GM11168 (cell line): ENCODE results near the gene GAB2.

Experiments used
- in situ Hi-C: fragments of 300-500 bp; cut with MboI; formaldehyde crosslinking; loops from one replicate; pipeline ENCODE4 v1.12.0; 2022; ENCODE audit warnings: low sequenced_read_pairs; ENCODE audit not compliant: unreplicated experiment

The GAB2 gene

GRCh38 chr11:78327945-78328344 lies 89.7 kb downstream of the GAB2 start:
- in situ Hi-C loops = no loop called here

DNA sequence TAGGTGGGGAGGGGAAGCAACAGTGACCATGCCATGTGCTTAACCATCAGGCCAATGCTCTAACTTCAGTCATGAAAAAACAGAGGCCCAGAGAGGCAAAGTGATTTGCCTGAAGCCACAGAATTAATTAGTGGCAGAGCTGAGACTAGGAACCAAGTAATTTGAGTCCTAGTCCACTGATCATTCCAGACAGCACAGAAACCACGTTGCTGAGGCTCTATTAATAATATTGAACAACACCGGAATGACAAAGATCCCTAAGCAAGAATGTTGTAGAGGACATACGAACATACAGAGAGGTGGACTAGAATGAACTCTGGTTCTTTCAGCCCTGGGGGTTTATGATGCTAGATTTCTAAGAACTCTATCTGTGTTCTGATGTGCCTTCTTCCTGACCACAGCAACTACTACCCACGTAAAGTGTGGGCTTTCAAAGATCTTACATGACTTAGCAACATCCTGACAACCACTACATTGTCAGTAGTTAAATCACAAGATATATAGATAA lies 92.3 kb downstream of the GAB2 start:
- in situ Hi-C loops = no loop called here

- in situ Hi-C loops = no loop called here
These were observed 94.3 kb downstream of the GAB2 start for GRCh38 chr11:78323363-78323762.

GRCh38 chr11:78319453-78319955 lies 98.1 kb downstream of the GAB2 start:
- in situ Hi-C loops = no loop called here

GRCh38 chr11:78318321-78319114 lies 99.1 kb downstream of the GAB2 start:
- in situ Hi-C loops = no loop called here

- in situ Hi-C loops = no loop called here
These were observed 101.9 kb downstream of the GAB2 start for GRCh38 chr11:78315724-78316123.

DNA sequence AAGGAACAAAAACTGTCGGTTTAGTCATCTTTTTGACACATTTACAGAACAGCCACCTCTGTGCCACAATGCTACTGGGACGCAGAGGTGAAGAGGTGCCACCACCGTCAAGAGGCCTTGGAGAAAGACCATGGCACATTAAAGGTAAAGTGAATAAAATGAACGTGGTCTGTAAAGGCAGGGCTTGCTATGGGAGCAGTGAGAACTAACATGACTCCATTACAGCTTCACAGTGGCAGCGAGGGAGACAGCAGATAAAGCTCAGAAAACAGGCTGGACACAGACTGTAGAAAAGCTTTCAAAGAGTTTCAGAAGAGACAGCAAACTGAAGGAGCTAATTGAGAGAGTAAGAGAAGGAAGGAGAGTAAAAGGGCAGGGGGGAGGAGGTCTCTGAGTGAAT lies 102.9 kb downstream of the GAB2 start:
- in situ Hi-C loops = no loop called here

DNA sequence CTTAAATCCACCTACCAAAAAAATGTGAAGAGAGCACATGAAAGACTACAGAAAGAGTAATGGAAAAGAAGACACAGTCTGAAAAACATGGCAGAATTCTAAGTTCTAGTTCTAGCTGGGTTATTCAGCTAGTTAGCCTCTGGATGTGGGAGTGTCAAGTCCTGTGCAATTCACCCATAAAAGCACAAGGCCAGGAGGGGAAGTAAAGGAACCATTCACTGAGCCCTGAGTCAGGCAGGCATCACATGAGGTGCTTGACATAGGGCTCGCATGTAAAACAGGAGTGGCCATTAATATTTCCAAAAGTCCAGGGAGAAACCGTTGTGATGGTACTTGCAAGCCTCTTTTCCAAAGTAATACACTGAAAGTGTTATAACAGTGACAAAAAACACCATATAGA lies 103.7 kb downstream of the GAB2 start:
- in situ Hi-C loops = no loop called here

DNA sequence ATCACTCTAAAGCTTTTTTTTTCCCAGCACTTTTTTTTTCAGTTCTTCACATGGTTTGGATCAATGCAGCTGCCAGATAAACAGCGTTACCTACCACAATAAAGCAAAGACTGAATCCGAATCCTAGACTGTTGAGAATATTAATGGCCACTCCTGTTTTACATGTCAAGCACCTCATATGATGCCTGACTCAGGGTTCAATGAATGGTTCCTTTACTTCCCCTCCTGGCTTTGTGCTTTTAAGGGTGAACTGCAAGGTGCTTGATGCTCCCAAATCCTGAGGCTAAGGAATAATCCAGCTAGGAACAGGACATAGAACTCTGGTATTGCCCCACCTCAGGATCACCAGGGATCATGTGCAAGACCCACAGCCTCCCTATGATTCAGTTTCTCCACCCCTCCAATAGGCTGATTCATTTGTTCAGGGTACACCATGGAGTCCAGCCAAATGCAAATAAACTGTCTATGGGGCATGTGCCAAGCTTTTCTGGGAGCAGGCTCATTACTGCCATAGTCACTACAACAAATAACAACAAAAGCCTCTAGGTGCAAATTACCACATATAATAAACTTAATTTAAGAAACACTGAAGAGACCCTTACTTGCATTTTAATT lies 104.3 kb downstream of the GAB2 start:
- in situ Hi-C loops = no loop called here

- in situ Hi-C loops = no loop called here
These were observed 104.9 kb downstream of the GAB2 start for GRCh38 chr11:78312712-78313111.

- in situ Hi-C loops = no loop called here
These were observed 105.8 kb downstream of the GAB2 start for GRCh38 chr11:78311702-78312371.

GRCh38 chr11:78310500-78310909 lies 107.1 kb downstream of the GAB2 start:
- in situ Hi-C loops = no loop called here

GRCh38 chr11:78304201-78304600 lies 113.4 kb downstream of the GAB2 start:
- in situ Hi-C loops = no loop called here

- in situ Hi-C loops = no loop called here
These were observed 117.3 kb downstream of the GAB2 start for GRCh38 chr11:78300108-78300839.

GRCh38 chr11:78299000-78299710 lies 118.5 kb downstream of the GAB2 start:
- in situ Hi-C loops = no loop called here

- in situ Hi-C loops = no loop called here
These were observed 119.3 kb downstream of the GAB2 start for GRCh38 chr11:78298291-78298771.

- in situ Hi-C loops = no loop called here
These were observed 121.4 kb downstream of the GAB2 start for GRCh38 chr11:78295991-78296930.

- in situ Hi-C loops = no loop called here
These were observed 122.3 kb downstream of the GAB2 start for GRCh38 chr11:78295347-78295746.
